HepG2 (cell line): ENCODE measurements around the gene ZNHIT1. TPM values are rescaled to one million over a fixed set of nuclear protein-coding genes. Genes with fewer than 3 reads are reported as not detected.

Experiments used
- CCDC6 ChIP-seq: sonication (generic); formaldehyde crosslinking; IDR thresholded peaks from 2 replicates; pipeline ENCODE4 v1.8.1; 2022; ENCODE audit warnings: mild to moderate bottlenecking, missing genetic modification reagents, moderate library complexity
- DZIP1 ChIP-seq: sonication (generic); formaldehyde crosslinking; IDR thresholded peaks from 2 replicates; pipeline ENCODE4 v1.5.0; 2020; ENCODE audit warnings: mild to moderate bottlenecking, missing genetic modification reagents
- ELF1 ChIP-seq: sonication (generic); formaldehyde crosslinking; IDR thresholded peaks from 2 replicates; pipeline ENCODE4 v1.4.0; 2020; ENCODE audit warnings: missing genetic modification reagents
- PAF1 ChIP-seq: IDR thresholded peaks from 2 replicates; pipeline ENCODE4 v1.6.1; 2016; ENCODE audit warnings: missing genetic modification reagents, missing compliant biosample characterization
- PHF8 ChIP-seq: sonication (generic); formaldehyde crosslinking; IDR thresholded peaks from 2 replicates; pipeline ENCODE4 v1.5.0; 2020; ENCODE audit warnings: missing genetic modification reagents
- ZBTB2 ChIP-seq: sonication (generic); formaldehyde crosslinking; IDR thresholded peaks from 2 replicates; pipeline ENCODE4 v1.8.0; 2022; ENCODE audit warnings: low read depth, missing genetic modification reagents
- ZC3H4 ChIP-seq: sonication (generic); formaldehyde crosslinking; IDR thresholded peaks from 2 replicates; pipeline ENCODE4 v1.4.0; 2020; ENCODE audit warnings: missing genetic modification reagents, borderline replicate concordance
- ZNF407 ChIP-seq: sonication (generic); formaldehyde crosslinking; IDR thresholded peaks from one replicate; pipeline ENCODE4 v1.5.1; 2020; ENCODE audit warnings: mild to moderate bottlenecking, missing genetic modification reagents; ENCODE audit errors: not compliant biosample characterization
- ZNF557 ChIP-seq: sonication (generic); formaldehyde crosslinking; IDR thresholded peaks from 2 replicates; pipeline ENCODE4 v1.4.0; 2020; ENCODE audit warnings: missing genetic modification reagents
- ZNF570 ChIP-seq: sonication (generic); formaldehyde crosslinking; IDR thresholded peaks from 2 replicates; pipeline ENCODE4 v1.4.0; 2020; ENCODE audit warnings: mild to moderate bottlenecking, missing genetic modification reagents, borderline replicate concordance
- ZNF773 ChIP-seq: sonication (generic); formaldehyde crosslinking; IDR thresholded peaks from 2 replicates; pipeline ENCODE4 v1.4.0; 2020; ENCODE audit warnings: missing genetic modification reagents, borderline replicate concordance
- polyA plus RNA-seq, 8 experiments: library from polyadenylated mRNA; depleted of rRNA in 3 of 8; stranded (reverse) in 7 of 8; unstranded in 1 of 8; fragments of >200 nt; fragmentation: Illumina TruSeq in 4 of 8; extraction: Trizol in 4 of 8; gene quantifications; 2 replicates each; pipeline versions ENCODE4 v1.2.1 to v1.2.3, GENCODE V29; 2011 to 2016; ENCODE audit warnings: low read depth in 4 of 8, missing spikeins in 1 of 8, mixed read lengths in 1 of 8; ENCODE audit not compliant: insufficient read depth in 1 of 8
- total RNA-seq, 5 experiments: library from RNA; depleted of rRNA; stranded (reverse); fragments of >200 nt; fragmentation: Illumina TruSeq; extraction: Trizol; gene quantifications; 2 replicates each; pipeline ENCODE4 v1.2.3, GENCODE V29; 2016; ENCODE audit warnings: low read depth in 1 of 5

The ZNHIT1 gene
- total and polyA plus RNA-seq, 2 of the 13 experiments (the other 11 are each of a cell fraction or from before 2014, with no cell fraction given), result 32.5 to 64.5 TPM

GRCh38 chr7:101244375-101245146, 26.6 kb downstream of the ZNHIT1 start, which contains the start of gene FIS1 (continued):
- TF ChIP-seq CCDC6 (peak; percentile 65), ZC3H4 (CRISPR knock-in tag) (peak; percentile 28; the same call in 1 of the 2 replicates), ZNF773 (CRISPR knock-in tag) (no peak), ZNF407 (CRISPR knock-in tag) (peak; percentile 32), PAF1 (CRISPR knock-in tag) (peak; percentile 17; the same call in 1 of the 2 replicates), ZNF557 (CRISPR knock-in tag) (no peak), ELF1 (CRISPR knock-in tag) (peak; percentile 88), PHF8 (CRISPR knock-in tag) (peak; percentile 94), DZIP1 (CRISPR knock-in tag) (0 out of 2 replicates have a peak, but pooled peaks have one; percentile 44), ZBTB2 (CRISPR knock-in tag) (no peak; the same call in 1 of the 2 replicates), ZNF570 (CRISPR knock-in tag) (no peak)
